ENCODE measurements around the gene GCNA. TPM values are rescaled to one million over a fixed set of nuclear protein-coding genes. Genes with fewer than 3 reads are reported as not detected.

Gene GCNA
- total RNA-seq, 2 donors from 2014 or later, result 5.1 to 5.4 TPM

DNA sequence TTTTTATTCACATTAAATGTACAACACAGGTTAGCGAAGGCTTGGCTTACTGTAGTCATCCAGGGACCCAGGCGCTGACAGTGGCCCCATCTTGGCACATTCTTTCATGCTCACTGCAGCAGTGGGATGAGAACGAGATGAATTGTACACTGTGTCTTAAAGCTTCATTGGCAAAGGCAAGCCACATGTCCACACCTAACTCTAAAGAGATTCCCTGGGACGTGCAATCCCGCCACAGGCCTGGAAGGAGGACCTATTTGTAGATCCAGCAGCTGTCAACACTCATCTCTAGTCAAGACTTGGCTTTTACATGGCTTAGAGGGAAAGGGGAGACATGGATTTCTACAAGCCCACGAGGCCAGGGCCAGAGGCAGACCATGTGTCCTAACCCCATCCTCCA is 56.1 kb downstream of the GCNA start:
- no peaks in the 10 kb centered on the region for H3K27me3 ChIP-seq (replicated peaks; ENCODE audit: insufficient read depth)
- TF ChIP-seq CTCF (IDR thresholded peaks at IDR 0.05), result no peak
- no peaks in the 10 kb centered on the region for H3K4me1 ChIP-seq (ENCODE audit: control insufficient read depth in 1 of 2, low read depth in 2 of 2)
- no peaks in the 10 kb centered on the region for H3K36me3 ChIP-seq
- DNase-seq (ENCODE audit: low spot score) (no peak), ATAC-seq (ENCODE audit: insufficient number of reproducible peaks, low FRiP score, low read depth) (no peak)
- H3K9me3 ChIP-seq, result no peaks in the 10 kb centered on the region
- H3K27ac ChIP-seq, result no peak overlapping the region
- H3K4me3 ChIP-seq, result no peak overlapping the region

- TF ChIP-seq CTCF (IDR thresholded peaks at IDR 0.05), result no peak
- no peak overlapping the region for H3K27ac ChIP-seq
- H3K36me3 ChIP-seq, result no peaks in the 10 kb centered on the region
- H3K27me3 ChIP-seq (replicated peaks; ENCODE audit: insufficient read depth), result no peaks in the 10 kb centered on the region
- no peaks in the 10 kb centered on the region for H3K9me3 ChIP-seq
- H3K4me1 ChIP-seq (ENCODE audit: control insufficient read depth in 1 of 2, low read depth in 2 of 2), result no peaks in the 10 kb centered on the region
- DNase-seq (ENCODE audit: low spot score) (no peak), ATAC-seq (ENCODE audit: insufficient number of reproducible peaks, low FRiP score, low read depth) (no peak)
- H3K4me3 ChIP-seq, result no peak overlapping the region
Measured at GRCh38 chrX:71636438-71637252, 58.4 kb downstream of the GCNA start.

GRCh38 chrX:71637253-71637618 is 59.0 kb downstream of the GCNA start:
- Histone ChIP-seq H3K4me1 (ENCODE audit: control insufficient read depth in 1 of 2, low read depth in 2 of 2) (no peaks in the 10 kb centered on the region), H3K27ac (no peak overlapping the region), H3K36me3 (no peaks in the 10 kb centered on the region), H3K9me3 (no peaks in the 10 kb centered on the region), H3K27me3 (replicated peaks; ENCODE audit: insufficient read depth) (no peaks in the 10 kb centered on the region), H3K4me3 (no peak overlapping the region)
- no peak for ATAC-seq (ENCODE audit: insufficient number of reproducible peaks, low FRiP score, low read depth)
- TF ChIP-seq CTCF (IDR thresholded peaks at IDR 0.05), result no peak
- no peak for DNase-seq (ENCODE audit: low spot score)

- no peak for TF ChIP-seq CTCF (IDR thresholded peaks at IDR 0.05)
- no peaks in the 10 kb centered on the region for H3K36me3 ChIP-seq
- no peaks in the 10 kb centered on the region for H3K27me3 ChIP-seq (replicated peaks; ENCODE audit: insufficient read depth)
- peak overlapping the region in 1 of 2 donors; percentile 8 for H3K27ac ChIP-seq
- no peak for DNase-seq (ENCODE audit: low spot score)
- ATAC-seq (ENCODE audit: insufficient number of reproducible peaks, low FRiP score, low read depth), result no peak
- H3K9me3 ChIP-seq, result no peaks in the 10 kb centered on the region
- no peak overlapping the region for H3K4me3 ChIP-seq
- no peaks in the 10 kb centered on the region for H3K4me1 ChIP-seq (ENCODE audit: control insufficient read depth in 1 of 2, low read depth in 2 of 2)
Measured at GRCh38 chrX:71637848-71638247, 59.6 kb downstream of the GCNA start.

- no peak for TF ChIP-seq CTCF (IDR thresholded peaks at IDR 0.05)
- ATAC-seq (ENCODE audit: insufficient number of reproducible peaks, low FRiP score, low read depth) (no peak), DNase-seq (ENCODE audit: low spot score) (no peak)
- Histone ChIP-seq H3K4me3 (no peak overlapping the region), H3K4me1 (ENCODE audit: control insufficient read depth in 1 of 2, low read depth in 2 of 2) (no peaks in the 10 kb centered on the region), H3K36me3 (no peaks in the 10 kb centered on the region), H3K27me3 (replicated peaks; ENCODE audit: insufficient read depth) (no peaks in the 10 kb centered on the region), H3K9me3 (no peaks in the 10 kb centered on the region), H3K27ac (no peak overlapping the region)
Measured at GRCh38 chrX:71638409-71638808, 60.2 kb downstream of the GCNA start.

Data from thoracic aorta (tissue), 2 donors.